Stimulated activated CD4-positive, alpha-beta T cell treated with anti-CD3 and anti-CD28 coated beads, Interleukin-1b, Interleukin-23, amount 100 ng/mL, for 24 hours (primary cell): ENCODE data around the gene REEP6.

Experiments used
- DNase-seq, 4 experiments: peaks; one replicate each; pipeline ENCODE4 v3.0.0-alpha.2; 2020; ENCODE audit warnings: low read depth in 4 of 4, low spot score in 1 of 4

The REEP6 gene

GRCh38 chr19:1456121-1456900 lies 34.7 kb upstream of the REEP6 start:
- DNase-seq = no peak

- DNase-seq = no peak
These were observed 33.8 kb upstream of the REEP6 start for GRCh38 chr19:1457031-1457739.

GRCh38 chr19:1457892-1458291 lies 33.1 kb upstream of the REEP6 start:
- no peak for DNase-seq

GRCh38 chr19:1459479-1459878 lies 31.5 kb upstream of the REEP6 start:
- DNase-seq = no peak

- DNase-seq = no peak
These were observed 30.7 kb upstream of the REEP6 start for GRCh38 chr19:1460033-1460995.

GRCh38 chr19:1461862-1462261 lies 29.1 kb upstream of the REEP6 start:
- no peak for DNase-seq

- no peak for DNase-seq
These were observed 25.6 kb upstream of the REEP6 start for GRCh38 chr19:1465191-1466016.

- DNase-seq = no peak
These were observed 24.9 kb upstream of the REEP6 start for GRCh38 chr19:1466018-1466460.

- DNase-seq = no peak
These were observed 24.3 kb upstream of the REEP6 start for GRCh38 chr19:1466461-1467214.

- DNase-seq = no peak
These were observed 23.8 kb upstream of the REEP6 start for GRCh38 chr19:1467215-1467489.

GRCh38 chr19:1467490-1468273 lies 23.3 kb upstream of the REEP6 start:
- DNase-seq = no peak

- no peak for DNase-seq
These were observed 22.6 kb upstream of the REEP6 start for GRCh38 chr19:1468274-1468820.

GRCh38 chr19:1468821-1469254 lies 22.1 kb upstream of the REEP6 start:
- DNase-seq = no peak

GRCh38 chr19:1469255-1470054 lies 21.5 kb upstream of the REEP6 start:
- DNase-seq = no peak

- DNase-seq = no peak
These were observed 21.0 kb upstream of the REEP6 start for GRCh38 chr19:1470055-1470304.

GRCh38 chr19:1470305-1471009 lies 20.5 kb upstream of the REEP6 start:
- peak in 3 of 4 experiments; percentile 39 to 65 (median 60) for DNase-seq

- no peak for DNase-seq
These were observed 19.9 kb upstream of the REEP6 start for GRCh38 chr19:1471010-1471514.
